VCaP (cell line): ENCODE measurements around the gene GJA3.

Source experiments
- H3K27ac ChIP-seq: fragments of 450-650 bp; 2 replicates; pipeline ENCODE4 v1.5.1; 2017
- CTCF ChIP-seq: fragments of 450-650 bp; conservative IDR thresholded peaks from 2 replicates; pipeline ENCODE4 v1.5.1; 2017; ENCODE audit warnings: mild to moderate bottlenecking, moderate library complexity

Gene GJA3

DNA sequence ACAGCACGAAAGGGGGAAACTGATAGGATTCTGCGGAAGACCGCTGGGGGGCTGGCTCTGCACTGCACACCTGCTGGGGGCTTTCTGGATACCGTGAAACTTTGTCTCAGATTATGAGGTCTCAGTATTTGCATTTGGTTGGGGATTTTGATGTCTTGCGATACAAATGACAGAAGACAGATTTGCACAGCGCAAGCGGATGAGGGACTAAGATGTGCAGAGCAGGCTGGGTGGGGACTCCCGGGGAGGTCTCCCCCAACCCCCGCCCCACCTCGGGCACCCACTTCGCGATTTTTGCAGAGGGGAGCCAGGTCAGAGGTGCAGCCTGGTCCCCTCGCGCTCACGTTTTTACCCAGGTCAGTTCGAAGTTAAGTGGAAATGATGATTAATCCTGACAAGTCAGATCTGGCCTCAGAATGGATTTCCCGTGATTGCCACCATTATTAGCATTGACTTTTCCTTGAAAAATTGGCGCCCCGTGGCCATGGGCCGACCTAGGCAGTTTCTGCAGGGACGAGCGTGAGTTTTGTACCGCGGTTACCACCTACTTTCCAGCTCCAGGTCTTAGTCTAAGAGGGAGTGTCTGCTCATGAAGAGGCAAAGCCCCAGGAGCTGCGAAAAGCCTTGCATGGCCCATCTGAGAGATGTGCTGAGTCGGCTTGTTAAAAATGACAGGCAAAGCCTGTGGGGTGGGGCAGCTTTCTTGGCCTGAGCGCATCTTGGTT is 33.2 kb upstream of the GJA3 start:
- no peak for TF ChIP-seq CTCF
- H3K27ac ChIP-seq: no peak overlapping the region

DNA sequence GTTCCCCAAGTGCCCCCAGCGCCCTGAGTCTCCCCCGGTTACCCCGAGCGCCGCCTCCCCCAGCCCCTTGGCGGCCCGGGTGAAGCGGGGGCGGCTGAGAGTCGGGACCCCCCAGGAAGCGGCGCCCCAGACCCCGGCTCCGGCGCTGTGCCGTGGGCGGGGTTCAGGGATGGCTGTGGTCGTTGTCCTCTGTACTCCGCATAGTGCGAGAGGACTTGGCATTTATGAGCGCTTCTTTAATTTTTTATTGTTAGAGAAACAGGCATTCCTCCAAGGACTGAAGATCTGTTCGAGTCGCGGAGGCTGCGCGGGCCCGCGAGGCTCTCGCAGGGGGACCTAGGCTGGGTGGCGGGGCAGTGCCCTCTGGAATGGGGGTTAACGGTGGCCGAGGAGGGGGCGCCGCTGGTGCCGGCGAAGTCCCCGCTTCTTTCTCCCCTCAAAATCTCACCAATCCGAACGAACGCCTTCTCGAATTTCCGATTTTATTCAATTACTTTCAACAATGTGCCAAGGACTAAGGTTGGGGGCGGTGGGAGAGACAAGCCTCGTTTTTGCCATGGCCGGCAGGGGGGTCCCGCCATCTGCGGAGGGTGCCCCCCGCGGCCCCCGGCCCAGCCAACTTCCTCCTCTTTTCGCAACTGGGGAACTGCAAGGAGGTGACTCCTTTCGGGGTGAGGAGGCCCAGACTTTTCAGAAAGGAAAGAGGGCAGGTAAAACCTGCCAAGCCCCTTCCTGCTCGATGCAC is 32.5 kb upstream of the GJA3 start:
- TF ChIP-seq CTCF: no peak
- H3K27ac ChIP-seq: peak overlapping the region; percentile 58; the same call in 1 of the 2 replicates

GRCh38 chr13:20192836-20193161 is 31.9 kb upstream of the GJA3 start, which contains the start of gene GJB2:
GJB2 (minus strand) TSS chr13:20192938; CDS start chr13:20189581, 3,357 bp downstream.
- TF ChIP-seq CTCF: no peak
- peak within 1 kb of the TSS; percentile 58; the same call in 1 of the 2 replicates for H3K27ac ChIP-seq

DNA sequence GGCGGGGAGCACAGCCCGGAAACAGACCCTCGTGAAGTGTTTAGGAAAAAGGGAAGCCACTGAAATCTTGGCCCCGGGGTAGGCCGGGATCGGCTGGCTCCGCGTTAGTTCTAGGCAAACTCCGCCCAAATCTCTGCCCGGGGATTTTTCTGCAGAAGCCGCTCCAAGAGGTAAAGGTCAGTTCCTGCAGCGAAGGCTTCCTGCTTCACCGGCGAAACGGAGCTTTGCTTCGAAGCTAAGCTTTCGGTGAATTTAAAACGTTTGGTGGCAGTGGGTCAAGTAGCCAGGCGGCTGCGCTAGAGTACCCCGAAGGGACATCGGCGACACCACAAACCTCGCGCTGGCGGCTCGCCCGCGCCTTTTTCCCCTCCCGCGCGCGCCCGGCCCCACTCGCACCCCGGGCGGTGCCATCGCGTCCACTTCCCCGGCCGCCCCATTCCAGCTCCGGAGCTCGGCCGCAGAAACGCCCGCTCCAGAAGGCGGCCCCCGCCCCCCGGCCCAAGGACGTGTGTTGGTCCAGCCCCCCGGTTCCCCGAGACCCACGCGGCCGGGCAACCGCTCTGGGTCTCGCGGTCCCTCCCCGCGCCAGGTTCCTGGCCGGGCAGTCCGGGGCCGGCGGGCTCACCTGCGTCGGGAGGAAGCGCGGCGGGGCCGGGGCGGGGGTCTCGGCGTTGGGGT is 31.4 kb upstream of the GJA3 start:
- peak overlapping the region; percentile 58; the same call in 1 of the 2 replicates for H3K27ac ChIP-seq
- no peak for TF ChIP-seq CTCF

- TF ChIP-seq CTCF: no peak
- peak overlapping the region; percentile 58; the same call in 1 of the 2 replicates for H3K27ac ChIP-seq
These were observed 30.7 kb upstream of the GJA3 start for GRCh38 chr13:20191311-20192157.

GRCh38 chr13:20190481-20191310 is 29.8 kb upstream of the GJA3 start:
- TF ChIP-seq CTCF: no peak

More at GRCh38 chr13:20190481-20191310, 29.8 kb upstream of the GJA3 start:
- no peak overlapping the region for H3K27ac ChIP-seq
